Kidney glomerular epithelial cell (primary cell): ENCODE results near the gene REEP2.
"Not testable (repeated sequence)": the region's sequence is repeated elsewhere in the genome, so short reads cannot be mapped to it uniquely, and the experiment has no call there.

ENCODE experiments used
- DNase-seq: peaks from one replicate; lab custom pipeline; 2025; lab: John Stamatoyannopoulos, UW

Gene REEP2

DNA sequence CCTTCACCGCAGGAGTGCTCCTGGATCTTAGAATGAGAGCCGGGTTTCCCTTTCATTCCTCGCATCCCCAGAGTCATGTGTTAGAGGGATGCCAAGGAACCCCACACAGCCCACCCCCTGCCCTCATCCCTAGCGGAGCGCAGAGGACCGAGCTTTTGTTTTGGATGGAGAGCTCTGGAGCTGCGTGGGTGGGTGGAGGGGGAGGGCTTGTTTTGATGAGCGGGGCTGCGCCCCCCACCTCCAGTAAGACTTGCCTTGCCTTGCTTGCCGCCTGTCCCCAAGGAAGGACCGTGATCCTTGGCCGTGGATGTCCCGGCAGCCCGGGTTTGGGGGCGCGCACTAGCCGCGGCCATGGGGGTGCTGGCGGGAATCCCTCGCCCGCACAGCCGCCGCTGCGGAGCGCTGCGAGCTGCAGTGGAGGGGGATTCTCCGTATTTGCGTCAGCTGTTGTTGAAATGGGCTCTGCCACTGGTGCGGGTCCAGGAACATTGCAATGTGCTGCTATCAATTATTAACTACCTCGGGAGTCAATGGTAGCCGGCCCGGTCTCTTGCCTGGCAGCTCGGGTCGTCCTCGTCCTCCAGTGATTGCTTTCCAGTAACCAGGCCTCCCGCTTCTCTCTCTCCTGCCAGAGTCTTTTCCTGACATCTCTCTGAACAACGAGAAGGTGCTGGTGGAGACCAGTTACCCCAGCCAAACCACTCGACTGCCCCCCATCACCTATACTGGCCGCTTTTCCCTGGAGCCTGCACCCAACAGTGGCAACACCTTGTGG lies 27.5 kb downstream of the REEP2 start:
- DNase-seq = peak; percentile 33

- DNase-seq = no peak
These were observed 28.2 kb downstream of the REEP2 start for GRCh38 chr5:138466900-138467710.

DNA sequence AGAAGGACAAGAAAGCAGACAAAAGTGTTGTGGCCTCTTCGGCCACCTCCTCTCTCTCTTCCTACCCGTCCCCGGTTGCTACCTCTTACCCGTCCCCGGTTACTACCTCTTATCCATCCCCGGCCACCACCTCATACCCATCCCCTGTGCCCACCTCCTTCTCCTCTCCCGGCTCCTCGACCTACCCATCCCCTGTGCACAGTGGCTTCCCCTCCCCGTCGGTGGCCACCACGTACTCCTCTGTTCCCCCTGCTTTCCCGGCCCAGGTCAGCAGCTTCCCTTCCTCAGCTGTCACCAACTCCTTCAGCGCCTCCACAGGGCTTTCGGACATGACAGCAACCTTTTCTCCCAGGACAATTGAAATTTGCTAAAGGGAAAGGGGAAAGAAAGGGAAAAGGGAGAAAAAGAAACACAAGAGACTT lies 28.9 kb downstream of the REEP2 start:
- DNase-seq = no peak

- no peak for DNase-seq
These were observed 29.5 kb downstream of the REEP2 start for GRCh38 chr5:138468133-138468965.

DNA sequence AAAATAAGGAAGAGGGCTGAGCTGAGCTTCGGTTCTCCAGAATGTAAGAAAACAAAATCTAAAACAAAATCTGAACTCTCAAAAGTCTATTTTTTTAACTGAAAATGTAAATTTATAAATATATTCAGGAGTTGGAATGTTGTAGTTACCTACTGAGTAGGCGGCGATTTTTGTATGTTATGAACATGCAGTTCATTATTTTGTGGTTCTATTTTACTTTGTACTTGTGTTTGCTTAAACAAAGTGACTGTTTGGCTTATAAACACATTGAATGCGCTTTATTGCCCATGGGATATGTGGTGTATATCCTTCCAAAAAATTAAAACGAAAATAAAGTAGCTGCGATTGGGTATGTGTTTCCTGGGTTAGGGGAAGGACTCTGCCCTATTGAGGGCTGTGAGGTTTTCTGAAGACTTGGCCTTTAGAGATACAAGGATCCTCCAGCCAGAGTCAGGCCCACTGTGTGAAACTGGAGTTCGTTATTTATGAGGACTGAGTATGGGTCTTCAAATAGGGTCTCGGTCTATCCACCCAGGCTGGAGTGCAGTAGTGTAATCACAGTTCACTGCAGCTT lies 30.2 kb downstream of the REEP2 start:
- DNase-seq = no peak

GRCh38 chr5:138469540-138470321 lies 30.9 kb downstream of the REEP2 start:
- DNase-seq = peak; percentile 59

GRCh38 chr5:138470322-138471051 lies 31.6 kb downstream of the REEP2 start:
- peak; percentile 43 for DNase-seq

- no peak for DNase-seq
These were observed 32.1 kb downstream of the REEP2 start for GRCh38 chr5:138471052-138471361.

GRCh38 chr5:138472353-138472752 lies 33.5 kb downstream of the REEP2 start:
- no peak for DNase-seq

GRCh38 chr5:138473151-138473550 lies 34.3 kb downstream of the REEP2 start:
- not testable (repeated sequence) for DNase-seq

DNA sequence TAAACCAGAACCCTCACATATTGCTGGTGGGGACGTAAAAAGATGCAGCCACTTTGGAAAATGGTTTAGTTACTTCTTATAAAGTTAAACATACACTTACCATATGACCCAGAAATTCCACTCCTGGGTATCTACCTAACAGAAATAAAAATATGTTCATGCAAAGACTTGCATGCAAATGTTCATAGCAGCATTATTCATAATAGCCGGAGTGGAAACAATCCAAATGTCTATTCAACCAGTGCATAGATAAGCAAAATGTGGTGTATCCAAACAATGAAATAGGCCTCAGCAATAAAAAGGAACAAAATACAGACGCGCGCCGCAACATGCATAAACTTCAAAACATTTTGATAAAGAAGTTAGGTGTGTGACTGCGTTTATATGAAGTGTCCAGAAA lies 38.1 kb downstream of the REEP2 start:
- DNase-seq = no peak

DNA sequence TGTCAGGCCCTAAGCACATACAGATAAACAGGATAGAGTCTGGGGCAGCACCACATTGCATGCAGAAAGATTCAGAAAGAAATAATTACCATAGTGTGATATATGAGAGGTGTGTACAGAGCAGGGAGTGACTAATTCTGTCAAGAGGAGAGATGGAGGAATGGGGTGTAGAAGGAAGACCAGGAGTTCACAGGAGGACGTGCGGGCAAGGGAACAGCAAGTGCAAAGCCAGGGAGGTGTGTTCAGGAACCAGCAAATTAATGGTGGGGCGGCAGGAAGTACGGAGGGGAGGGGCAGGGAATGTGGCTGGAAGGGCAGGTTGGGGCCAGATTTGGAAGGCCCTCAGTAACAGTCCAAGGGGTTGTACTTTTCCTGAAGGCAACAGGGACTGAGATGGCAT lies 43.8 kb downstream of the REEP2 start:
- DNase-seq = no peak

DNA sequence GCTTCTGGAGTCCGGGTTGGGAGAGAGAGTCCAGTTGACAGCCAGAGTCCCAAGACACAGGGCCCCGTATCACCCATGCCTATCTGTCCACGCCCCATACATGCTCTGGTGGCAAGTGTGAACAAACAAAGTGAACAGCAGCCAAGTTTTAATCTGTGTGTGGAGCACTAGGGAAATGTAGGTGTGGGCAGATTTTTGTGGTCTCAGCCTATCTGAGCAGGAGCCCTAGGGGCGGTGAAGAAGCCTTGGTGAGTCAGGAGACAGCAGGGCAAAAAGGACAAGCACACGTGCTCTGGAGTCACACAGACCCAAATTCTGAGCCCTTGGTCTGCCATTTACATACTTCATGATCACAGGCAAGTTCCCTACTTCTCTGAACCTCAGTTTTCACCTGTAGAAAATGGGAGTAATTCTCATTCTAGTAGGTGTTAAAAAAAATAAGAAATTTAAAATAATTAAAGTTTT lies 49.7 kb downstream of the REEP2 start:
- DNase-seq = no peak

DNA sequence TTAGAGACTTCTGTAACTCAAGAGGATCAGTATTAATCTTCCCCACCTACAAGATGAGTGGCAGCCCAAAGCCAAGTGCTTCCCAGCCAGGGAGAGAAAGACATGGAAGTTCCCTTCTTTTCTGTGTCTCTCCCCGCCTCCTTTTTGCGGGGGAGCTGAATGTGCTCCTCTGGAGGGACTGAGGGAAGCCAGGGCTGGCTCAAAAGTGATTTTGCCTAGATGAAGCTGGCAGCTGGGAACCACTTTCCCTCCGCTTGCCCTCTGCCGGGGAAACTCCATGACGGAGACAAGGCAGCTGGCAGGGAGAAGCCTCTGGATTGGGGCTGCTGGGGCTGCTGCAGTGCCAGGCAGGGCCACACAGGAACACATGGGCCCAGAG lies 50.8 kb downstream of the REEP2 start:
- no peak for DNase-seq

DNA sequence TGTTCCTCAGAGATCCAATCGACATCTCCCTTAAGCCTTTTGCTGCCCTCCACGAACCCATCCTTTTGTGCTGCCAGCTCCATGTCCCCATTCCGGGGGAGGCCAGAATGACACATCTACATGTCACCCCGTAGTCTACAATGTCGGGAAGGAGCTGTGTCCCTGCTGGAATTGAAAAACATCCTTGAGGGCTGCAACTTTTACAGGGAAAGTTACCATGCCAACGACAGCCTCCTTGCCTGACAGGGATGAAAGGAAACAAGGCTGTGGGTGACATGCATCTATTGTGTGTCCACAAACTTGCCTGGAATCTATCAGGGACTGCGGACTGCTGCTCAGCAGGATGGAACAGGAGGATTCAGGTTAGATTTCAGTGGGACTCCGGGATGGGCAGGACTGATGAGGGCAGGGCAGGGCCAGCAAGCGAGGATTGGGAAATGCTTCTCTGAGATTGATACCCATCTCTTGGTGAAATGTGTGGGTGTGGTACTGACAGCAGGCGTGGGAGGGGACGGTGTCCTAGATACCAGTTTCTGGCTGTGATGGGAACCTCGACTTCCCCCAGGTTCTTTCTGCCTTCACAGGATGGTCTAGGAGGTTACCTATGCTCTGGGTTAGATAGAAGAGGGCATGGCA lies 51.9 kb downstream of the REEP2 start:
- no peak for DNase-seq

DNA sequence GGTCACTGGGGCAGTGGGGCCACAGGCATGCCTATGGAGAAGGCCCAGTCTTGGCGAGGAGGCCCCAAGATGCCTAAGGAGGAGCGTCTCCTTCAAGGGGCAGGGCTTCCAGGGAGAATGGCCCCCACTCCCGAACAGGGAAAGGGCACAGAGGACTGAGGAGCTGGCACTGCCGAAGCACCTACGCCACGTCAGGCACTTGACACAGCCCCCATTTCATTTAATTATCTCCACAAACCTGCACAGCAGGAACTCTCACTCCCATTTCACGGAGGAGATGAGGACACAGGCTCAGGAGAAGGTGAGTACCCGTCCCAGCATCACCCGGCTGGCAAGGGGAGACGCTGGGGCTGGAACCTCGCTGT lies 52.4 kb downstream of the REEP2 start:
- DNase-seq = no peak

- DNase-seq = peak; percentile 69
These were observed 53.1 kb downstream of the REEP2 start for GRCh38 chr5:138491669-138492559.

- DNase-seq = no peak
These were observed 53.7 kb downstream of the REEP2 start for GRCh38 chr5:138492560-138493045.

GRCh38 chr5:138495351-138495750 lies 56.5 kb downstream of the REEP2 start:
- DNase-seq = no peak
